Stomach (tissue), 4 donors: ENCODE measurements around the gene CHST11.

ENCODE experiments used
- EP300 ChIP-seq: sonication (generic); formaldehyde crosslinking; IDR thresholded peaks from one replicate; pipeline ENCODE4 v1.6.1; 2017; ENCODE audit warnings: antibody characterized with exemption
- POLR2A ChIP-seq, 4 donors: fragments of 450-650 bp; IDR thresholded peaks; one replicate each; pipeline ENCODE4 v1.6.1; 2016; ENCODE audit warnings: antibody characterized with exemption in 4 of 4, control low read depth in 2 of 4, mild to moderate bottlenecking in 1 of 4, moderate library complexity in 1 of 4
- POLR2AphosphoS5 ChIP-seq, 3 donors: sonication (generic); formaldehyde crosslinking; IDR thresholded peaks; one replicate each; pipeline ENCODE4 v1.6.1; 2016; ENCODE audit warnings: antibody characterized with exemption in 3 of 3
- TF ChIP-seq, protein P1 (sequence below), 7 experiments: fragments of 450-650 bp in 4 of 7; fragments of 200-600 bp in 3 of 7; sonication (generic) in 3 of 7; IDR thresholded peaks; one replicate each; pipeline ENCODE4 v1.5.1; 2016 to 2019; ENCODE audit warnings: antibody characterized with exemption in 7 of 7, control low read depth in 2 of 7, mild to moderate bottlenecking in 1 of 7

DNA sequence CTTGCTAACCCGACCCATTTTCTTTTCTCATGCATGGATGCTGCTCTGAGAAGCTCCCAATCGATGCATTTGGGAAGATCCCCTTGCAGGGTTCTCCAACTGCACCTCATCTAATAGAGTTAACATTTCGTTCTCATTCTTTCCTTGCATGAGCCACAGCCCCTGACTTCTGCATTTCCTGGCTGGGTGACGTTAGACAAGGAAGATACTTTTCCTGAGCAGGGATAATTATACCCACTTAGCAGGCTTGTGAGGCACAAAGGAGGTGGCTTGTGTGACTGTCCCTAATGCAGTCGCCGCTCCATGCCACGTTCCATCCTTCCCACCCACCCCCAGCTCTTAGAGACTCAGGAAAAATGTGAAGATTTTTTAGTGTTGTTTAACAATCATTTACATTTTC is 195.1 kb downstream of the CHST11 start:
- TF ChIP-seq, protein P1, sequence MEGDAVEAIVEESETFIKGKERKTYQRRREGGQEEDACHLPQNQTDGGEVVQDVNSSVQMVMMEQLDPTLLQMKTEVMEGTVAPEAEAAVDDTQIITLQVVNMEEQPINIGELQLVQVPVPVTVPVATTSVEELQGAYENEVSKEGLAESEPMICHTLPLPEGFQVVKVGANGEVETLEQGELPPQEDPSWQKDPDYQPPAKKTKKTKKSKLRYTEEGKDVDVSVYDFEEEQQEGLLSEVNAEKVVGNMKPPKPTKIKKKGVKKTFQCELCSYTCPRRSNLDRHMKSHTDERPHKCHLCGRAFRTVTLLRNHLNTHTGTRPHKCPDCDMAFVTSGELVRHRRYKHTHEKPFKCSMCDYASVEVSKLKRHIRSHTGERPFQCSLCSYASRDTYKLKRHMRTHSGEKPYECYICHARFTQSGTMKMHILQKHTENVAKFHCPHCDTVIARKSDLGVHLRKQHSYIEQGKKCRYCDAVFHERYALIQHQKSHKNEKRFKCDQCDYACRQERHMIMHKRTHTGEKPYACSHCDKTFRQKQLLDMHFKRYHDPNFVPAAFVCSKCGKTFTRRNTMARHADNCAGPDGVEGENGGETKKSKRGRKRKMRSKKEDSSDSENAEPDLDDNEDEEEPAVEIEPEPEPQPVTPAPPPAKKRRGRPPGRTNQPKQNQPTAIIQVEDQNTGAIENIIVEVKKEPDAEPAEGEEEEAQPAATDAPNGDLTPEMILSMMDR (IDR thresholded peaks at IDR 0.05): no peak
- TF ChIP-seq EP300 (no peak), POLR2A (IDR thresholded peaks at IDR 0.05) (no peak), POLR2AphosphoS5 (IDR thresholded peaks at IDR 0.05) (no peak)
